ENCODE measurements around the gene ZBTB20. TPM values are rescaled to one million over a fixed set of nuclear protein-coding genes. Genes with fewer than 3 reads are reported as not detected.

The ZBTB20 gene
- total and polyA plus RNA-seq, 4 donors, result 0.88 to 83.2 (median 20.4) TPM

- H3K27me3 ChIP-seq (ENCODE audit: control insufficient read depth in 4 of 4, insufficient read depth in 4 of 4, low read length in 3 of 4), result no peaks in the 10 kb centered on the region
- 35% methylated on average over 4 of the region's 4 CpGs for WGBS
- H3K4me1 ChIP-seq (ENCODE audit: control insufficient read depth in 4 of 4, insufficient read depth in 4 of 4, low read length in 3 of 4), result no peaks in the 10 kb centered on the region
- H3K36me3 ChIP-seq (ENCODE audit: control insufficient read depth in 4 of 4, insufficient read depth in 3 of 4, low read depth in 1 of 4, low read length in 3 of 4), result no peaks in the 10 kb centered on the region
- DNase-seq (ENCODE audit: low spot score), result no peak
- H3K9me3 ChIP-seq (ENCODE audit: control insufficient read depth in 4 of 4, low read length in 3 of 4), result no peaks in the 10 kb centered on the region
- no peak overlapping the region for H3K4me3 ChIP-seq (ENCODE audit: low read depth in 1 of 3, low read length in 3 of 3)
- no peak overlapping the region for H3K27ac ChIP-seq (ENCODE audit: low read depth in 1 of 2, low read length in 2 of 2)
- TF ChIP-seq EGR1 (IDR thresholded peaks at IDR 0.05; ENCODE audit: low read depth in 2 of 2) (no peak), FOXA1 (IDR thresholded peaks at IDR 0.05) (no peak), CTCF (IDR thresholded peaks at IDR 0.05; ENCODE audit: low read depth, low read length, missing input control) (peak; percentile 65), RAD21 (IDR thresholded peaks at IDR 0.05) (peak; percentile 73 to 79), FOXA2 (IDR thresholded peaks at IDR 0.05) (no peak)
- no peak overlapping the region for H3K9ac ChIP-seq (ENCODE audit: low read depth in 1 of 2, low read length in 2 of 2)
Observed at GRCh38 chr3:115040673-115041286, 106.3 kb downstream of the ZBTB20 start.

DNA sequence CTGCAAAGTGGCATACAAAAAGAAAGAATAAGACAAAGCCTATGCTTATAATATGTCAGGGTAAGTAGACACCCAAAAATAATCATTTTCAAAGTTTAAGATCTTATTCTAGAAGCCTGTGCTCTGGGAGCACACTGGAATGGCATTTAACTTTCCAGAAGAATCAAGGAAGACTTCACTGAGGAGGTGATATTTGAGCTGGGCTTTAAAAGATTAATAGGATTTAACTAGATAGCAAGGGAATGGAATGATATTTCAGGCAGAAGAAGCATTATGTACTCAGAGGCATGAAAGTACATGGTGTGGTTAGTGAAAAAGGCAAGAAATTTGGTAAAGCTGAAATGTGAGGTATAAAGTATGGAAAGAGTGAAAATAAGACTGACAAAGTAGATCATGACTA, 106.8 kb downstream of the ZBTB20 start:
- Histone ChIP-seq H3K9ac (ENCODE audit: low read depth in 1 of 2, low read length in 2 of 2) (no peak overlapping the region), H3K4me1 (ENCODE audit: control insufficient read depth in 4 of 4, insufficient read depth in 4 of 4, low read length in 3 of 4) (no peaks in the 10 kb centered on the region), H3K36me3 (ENCODE audit: control insufficient read depth in 4 of 4, insufficient read depth in 3 of 4, low read depth in 1 of 4, low read length in 3 of 4) (no peaks in the 10 kb centered on the region), H3K4me3 (ENCODE audit: low read depth in 1 of 3, low read length in 3 of 3) (no peak overlapping the region), H3K27me3 (ENCODE audit: control insufficient read depth in 4 of 4, insufficient read depth in 4 of 4, low read length in 3 of 4) (no peaks in the 10 kb centered on the region), H3K27ac (ENCODE audit: low read depth in 1 of 2, low read length in 2 of 2) (no peak overlapping the region), H3K9me3 (ENCODE audit: control insufficient read depth in 4 of 4, low read length in 3 of 4) (no peaks in the 10 kb centered on the region)
- no peak for DNase-seq (ENCODE audit: low spot score)
- no peak for TF ChIP-seq YY1 (IDR thresholded peaks at IDR 0.05)
- no peak for TF ChIP-seq MAX (IDR thresholded peaks at IDR 0.05)
- TF ChIP-seq ATF3 (IDR thresholded peaks at IDR 0.05), result no peak
- TF ChIP-seq, protein P1, sequence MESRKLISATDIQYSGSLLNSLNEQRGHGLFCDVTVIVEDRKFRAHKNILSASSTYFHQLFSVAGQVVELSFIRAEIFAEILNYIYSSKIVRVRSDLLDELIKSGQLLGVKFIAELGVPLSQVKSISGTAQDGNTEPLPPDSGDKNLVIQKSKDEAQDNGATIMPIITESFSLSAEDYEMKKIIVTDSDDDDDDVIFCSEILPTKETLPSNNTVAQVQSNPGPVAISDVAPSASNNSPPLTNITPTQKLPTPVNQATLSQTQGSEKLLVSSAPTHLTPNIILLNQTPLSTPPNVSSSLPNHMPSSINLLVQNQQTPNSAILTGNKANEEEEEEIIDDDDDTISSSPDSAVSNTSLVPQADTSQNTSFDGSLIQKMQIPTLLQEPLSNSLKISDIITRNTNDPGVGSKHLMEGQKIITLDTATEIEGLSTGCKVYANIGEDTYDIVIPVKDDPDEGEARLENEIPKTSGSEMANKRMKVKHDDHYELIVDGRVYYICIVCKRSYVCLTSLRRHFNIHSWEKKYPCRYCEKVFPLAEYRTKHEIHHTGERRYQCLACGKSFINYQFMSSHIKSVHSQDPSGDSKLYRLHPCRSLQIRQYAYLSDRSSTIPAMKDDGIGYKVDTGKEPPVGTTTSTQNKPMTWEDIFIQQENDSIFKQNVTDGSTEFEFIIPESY (IDR thresholded peaks at IDR 0.05), result no peak
- no peak for TF ChIP-seq HNF4G (IDR thresholded peaks at IDR 0.05)
- TF ChIP-seq RXRA (IDR thresholded peaks at IDR 0.05), result no peak
- TF ChIP-seq TAF1 (conservative IDR thresholded peaks at IDR 0.05), result no peak
- TF ChIP-seq RAD21 (IDR thresholded peaks at IDR 0.05), result no peak
- no peak for TF ChIP-seq SP1 (IDR thresholded peaks at IDR 0.05)
- TF ChIP-seq GABPA (IDR thresholded peaks at IDR 0.05 in 1 of 2, conservative IDR thresholded peaks at IDR 0.05 in 1 of 2), result no peak
- TF ChIP-seq FOXA2 (IDR thresholded peaks at IDR 0.05), result no peak

DNA sequence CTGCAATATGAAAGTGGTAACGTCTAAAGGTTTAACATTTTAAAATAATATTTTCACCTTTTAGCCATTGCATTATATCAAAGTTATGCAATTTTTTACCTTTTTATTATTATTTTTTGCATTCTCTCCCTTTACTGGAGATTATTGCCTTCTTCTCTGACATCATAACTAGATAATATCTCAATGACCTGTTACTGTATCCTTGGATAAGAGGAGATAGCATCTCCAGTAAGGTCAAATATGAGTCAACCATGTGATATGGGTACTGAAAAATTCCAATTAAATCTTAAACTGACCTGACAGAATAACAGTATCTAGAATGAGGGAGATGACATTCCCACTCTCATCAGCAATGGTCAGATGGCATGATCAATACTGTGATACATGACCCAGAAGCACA, 108.3 kb downstream of the ZBTB20 start:
- WGBS, result 91% methylated on average over 1 of the region's 1 CpG
- Histone ChIP-seq H3K4me1 (ENCODE audit: control insufficient read depth in 4 of 4, insufficient read depth in 4 of 4, low read length in 3 of 4) (no peaks in the 10 kb centered on the region), H3K27me3 (ENCODE audit: control insufficient read depth in 4 of 4, insufficient read depth in 4 of 4, low read length in 3 of 4) (no peaks in the 10 kb centered on the region), H3K27ac (ENCODE audit: low read depth in 1 of 2, low read length in 2 of 2) (no peak overlapping the region), H3K4me3 (ENCODE audit: low read depth in 1 of 3, low read length in 3 of 3) (no peak overlapping the region), H3K9ac (ENCODE audit: low read depth in 1 of 2, low read length in 2 of 2) (no peak overlapping the region), H3K9me3 (ENCODE audit: control insufficient read depth in 4 of 4, low read length in 3 of 4) (no peaks in the 10 kb centered on the region), H3K36me3 (ENCODE audit: control insufficient read depth in 4 of 4, insufficient read depth in 3 of 4, low read depth in 1 of 4, low read length in 3 of 4) (no peaks in the 10 kb centered on the region)
- no peak for DNase-seq (ENCODE audit: low spot score)
- TF ChIP-seq RXRA (IDR thresholded peaks at IDR 0.05) (no peak), NR2F2 (IDR thresholded peaks at IDR 0.05) (no peak), SP1 (IDR thresholded peaks at IDR 0.05) (no peak), MAX (IDR thresholded peaks at IDR 0.05) (no peak), RAD21 (IDR thresholded peaks at IDR 0.05) (no peak), JUND (IDR thresholded peaks at IDR 0.05) (no peak), FOXA1 (IDR thresholded peaks at IDR 0.05) (no peak), FOXA2 (IDR thresholded peaks at IDR 0.05) (no peak), TAF1 (conservative IDR thresholded peaks at IDR 0.05) (no peak), EGR1 (IDR thresholded peaks at IDR 0.05; ENCODE audit: low read depth in 2 of 2) (no peak), HNF4G (IDR thresholded peaks at IDR 0.05) (no peak)
- TF ChIP-seq, protein P2, sequence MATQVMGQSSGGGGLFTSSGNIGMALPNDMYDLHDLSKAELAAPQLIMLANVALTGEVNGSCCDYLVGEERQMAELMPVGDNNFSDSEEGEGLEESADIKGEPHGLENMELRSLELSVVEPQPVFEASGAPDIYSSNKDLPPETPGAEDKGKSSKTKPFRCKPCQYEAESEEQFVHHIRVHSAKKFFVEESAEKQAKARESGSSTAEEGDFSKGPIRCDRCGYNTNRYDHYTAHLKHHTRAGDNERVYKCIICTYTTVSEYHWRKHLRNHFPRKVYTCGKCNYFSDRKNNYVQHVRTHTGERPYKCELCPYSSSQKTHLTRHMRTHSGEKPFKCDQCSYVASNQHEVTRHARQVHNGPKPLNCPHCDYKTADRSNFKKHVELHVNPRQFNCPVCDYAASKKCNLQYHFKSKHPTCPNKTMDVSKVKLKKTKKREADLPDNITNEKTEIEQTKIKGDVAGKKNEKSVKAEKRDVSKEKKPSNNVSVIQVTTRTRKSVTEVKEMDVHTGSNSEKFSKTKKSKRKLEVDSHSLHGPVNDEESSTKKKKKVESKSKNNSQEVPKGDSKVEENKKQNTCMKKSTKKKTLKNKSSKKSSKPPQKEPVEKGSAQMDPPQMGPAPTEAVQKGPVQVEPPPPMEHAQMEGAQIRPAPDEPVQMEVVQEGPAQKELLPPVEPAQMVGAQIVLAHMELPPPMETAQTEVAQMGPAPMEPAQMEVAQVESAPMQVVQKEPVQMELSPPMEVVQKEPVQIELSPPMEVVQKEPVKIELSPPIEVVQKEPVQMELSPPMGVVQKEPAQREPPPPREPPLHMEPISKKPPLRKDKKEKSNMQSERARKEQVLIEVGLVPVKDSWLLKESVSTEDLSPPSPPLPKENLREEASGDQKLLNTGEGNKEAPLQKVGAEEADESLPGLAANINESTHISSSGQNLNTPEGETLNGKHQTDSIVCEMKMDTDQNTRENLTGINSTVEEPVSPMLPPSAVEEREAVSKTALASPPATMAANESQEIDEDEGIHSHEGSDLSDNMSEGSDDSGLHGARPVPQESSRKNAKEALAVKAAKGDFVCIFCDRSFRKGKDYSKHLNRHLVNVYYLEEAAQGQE (IDR thresholded peaks at IDR 0.05), result no peak

Measured in liver (tissue), 9 donors.